ENCODE measurements around the gene COL27A1.

Gene COL27A1

DNA sequence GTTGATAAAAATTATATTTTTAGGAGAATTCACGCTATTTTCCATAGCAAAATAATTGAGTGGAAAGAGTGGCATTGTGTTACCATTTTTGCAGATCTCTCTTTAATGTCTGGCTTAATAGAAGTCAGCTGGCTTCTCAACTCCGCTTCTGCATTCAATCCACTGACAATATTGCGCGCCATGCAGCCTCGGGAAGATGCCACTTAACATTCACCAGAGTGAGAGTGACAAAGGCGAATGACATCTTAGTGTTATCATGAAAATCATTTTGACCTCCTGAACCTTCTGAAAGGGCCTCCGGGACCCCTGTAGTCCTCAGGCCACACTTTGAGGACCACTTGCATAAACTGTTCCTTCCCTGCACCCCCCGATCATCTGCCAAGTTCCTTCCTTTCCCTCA, 87.5 kb downstream of the COL27A1 start:
- H3K4me3 ChIP-seq (replicated peaks; ENCODE audit: low read depth, low read length): no peak overlapping the region
- DNase-seq (ENCODE audit: low read depth): no peak
- TF ChIP-seq, protein P1, sequence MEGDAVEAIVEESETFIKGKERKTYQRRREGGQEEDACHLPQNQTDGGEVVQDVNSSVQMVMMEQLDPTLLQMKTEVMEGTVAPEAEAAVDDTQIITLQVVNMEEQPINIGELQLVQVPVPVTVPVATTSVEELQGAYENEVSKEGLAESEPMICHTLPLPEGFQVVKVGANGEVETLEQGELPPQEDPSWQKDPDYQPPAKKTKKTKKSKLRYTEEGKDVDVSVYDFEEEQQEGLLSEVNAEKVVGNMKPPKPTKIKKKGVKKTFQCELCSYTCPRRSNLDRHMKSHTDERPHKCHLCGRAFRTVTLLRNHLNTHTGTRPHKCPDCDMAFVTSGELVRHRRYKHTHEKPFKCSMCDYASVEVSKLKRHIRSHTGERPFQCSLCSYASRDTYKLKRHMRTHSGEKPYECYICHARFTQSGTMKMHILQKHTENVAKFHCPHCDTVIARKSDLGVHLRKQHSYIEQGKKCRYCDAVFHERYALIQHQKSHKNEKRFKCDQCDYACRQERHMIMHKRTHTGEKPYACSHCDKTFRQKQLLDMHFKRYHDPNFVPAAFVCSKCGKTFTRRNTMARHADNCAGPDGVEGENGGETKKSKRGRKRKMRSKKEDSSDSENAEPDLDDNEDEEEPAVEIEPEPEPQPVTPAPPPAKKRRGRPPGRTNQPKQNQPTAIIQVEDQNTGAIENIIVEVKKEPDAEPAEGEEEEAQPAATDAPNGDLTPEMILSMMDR (IDR thresholded peaks at IDR 0.05; ENCODE audit: low read length, missing control alignments): no peak

DNA sequence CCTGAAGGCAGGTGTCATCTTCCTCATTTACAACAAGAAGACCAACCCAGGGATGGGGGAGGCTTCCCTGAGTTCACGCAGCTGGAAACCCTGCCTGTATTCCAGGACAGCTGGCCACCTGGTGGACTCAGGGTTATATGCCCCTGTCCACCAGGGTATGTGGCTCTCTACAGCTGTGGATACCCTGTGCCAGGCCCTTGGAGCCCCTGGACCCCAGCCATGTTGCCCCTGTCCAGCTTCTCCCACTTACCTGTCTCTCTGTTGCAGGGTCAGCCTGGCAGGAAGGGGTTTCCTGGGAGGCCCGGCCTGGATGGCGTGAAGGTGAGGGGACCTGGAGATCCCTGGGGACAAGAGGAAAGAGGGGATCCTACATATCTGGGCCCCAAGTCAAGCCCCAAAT, 87.9 kb downstream of the COL27A1 start:
- H3K4me3 ChIP-seq (replicated peaks; ENCODE audit: low read depth, low read length): no peak overlapping the region
- no peak for DNase-seq (ENCODE audit: low read depth)
- TF ChIP-seq, protein P1 (IDR thresholded peaks at IDR 0.05; ENCODE audit: low read length, missing control alignments): no peak

DNA sequence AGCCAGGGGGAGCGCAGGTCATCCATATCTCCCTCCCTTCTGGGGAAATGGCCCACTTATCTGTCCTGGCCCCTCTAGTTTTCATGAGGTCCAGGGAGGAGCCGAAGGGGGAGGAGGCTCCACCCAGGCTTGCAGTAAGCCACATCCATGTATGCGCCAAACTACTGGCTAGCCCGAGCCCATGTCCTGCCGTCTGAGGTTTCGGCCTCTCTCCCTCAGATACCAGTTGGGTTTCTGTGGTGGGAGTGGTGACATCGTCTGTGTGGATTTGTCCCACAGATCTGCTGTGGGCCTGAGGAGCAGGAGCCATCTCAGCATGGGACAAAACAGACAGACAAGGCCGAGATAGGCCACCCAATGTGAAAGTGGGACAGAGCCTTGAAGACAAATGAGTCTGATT, 89.2 kb downstream of the COL27A1 start:
- no peak overlapping the region for H3K4me3 ChIP-seq (replicated peaks; ENCODE audit: low read depth, low read length)
- no peak for DNase-seq (ENCODE audit: low read depth)

DNA sequence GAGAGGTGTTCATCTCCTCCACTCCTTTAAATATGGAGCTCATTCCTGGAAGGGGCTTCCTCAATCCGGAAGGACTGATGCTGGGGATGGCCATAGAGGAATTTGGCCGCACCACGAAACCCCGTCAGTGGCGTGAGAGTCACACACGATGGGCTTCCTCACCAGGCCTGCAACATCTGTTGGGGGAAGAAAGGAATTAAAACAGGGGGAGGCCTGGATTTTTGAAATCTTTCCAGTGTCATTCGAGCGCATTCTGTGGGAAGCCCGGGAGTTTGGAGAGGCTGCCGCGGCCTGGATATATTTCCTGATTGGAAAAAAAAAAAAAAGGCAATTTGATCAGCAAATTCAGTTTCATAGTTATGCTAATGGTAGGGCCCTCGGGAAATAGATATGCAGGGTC, 91.2 kb downstream of the COL27A1 start:
- DNase-seq (ENCODE audit: low read depth): no peak
- TF ChIP-seq, protein P1 (IDR thresholded peaks at IDR 0.05; ENCODE audit: low read length, missing control alignments): no peak

More for the DNA sequence above, 89.2 kb downstream of the COL27A1 start:
- TF ChIP-seq, protein P1 (IDR thresholded peaks at IDR 0.05; ENCODE audit: low read length, missing control alignments): no peak

DNA sequence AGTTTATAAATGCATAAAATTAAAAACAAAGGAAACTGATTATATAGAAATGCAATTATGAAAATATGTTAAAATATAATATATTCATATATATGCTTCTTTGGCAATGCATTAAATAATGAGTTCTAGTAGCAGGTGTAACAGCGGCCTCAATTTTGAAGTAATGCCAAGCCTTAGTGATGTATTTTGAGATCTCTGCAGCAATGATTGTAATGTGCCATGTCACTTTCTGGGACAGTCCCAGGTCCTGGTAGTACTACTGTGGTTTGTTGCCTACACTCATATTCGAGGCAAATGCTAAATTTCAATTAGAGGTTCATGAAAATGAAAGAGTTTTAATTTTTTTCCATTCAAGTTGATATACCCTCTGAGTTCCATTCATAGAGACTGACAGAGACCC, 91.7 kb downstream of the COL27A1 start:
- TF ChIP-seq, protein P1 (IDR thresholded peaks at IDR 0.05; ENCODE audit: low read length, missing control alignments): no peak
- DNase-seq (ENCODE audit: low read depth): no peak
- no peak overlapping the region for H3K4me3 ChIP-seq (replicated peaks; ENCODE audit: low read depth, low read length)

More for the DNA sequence above, 91.2 kb downstream of the COL27A1 start:
- H3K4me3 ChIP-seq (replicated peaks; ENCODE audit: low read depth, low read length): no peak overlapping the region

DNA sequence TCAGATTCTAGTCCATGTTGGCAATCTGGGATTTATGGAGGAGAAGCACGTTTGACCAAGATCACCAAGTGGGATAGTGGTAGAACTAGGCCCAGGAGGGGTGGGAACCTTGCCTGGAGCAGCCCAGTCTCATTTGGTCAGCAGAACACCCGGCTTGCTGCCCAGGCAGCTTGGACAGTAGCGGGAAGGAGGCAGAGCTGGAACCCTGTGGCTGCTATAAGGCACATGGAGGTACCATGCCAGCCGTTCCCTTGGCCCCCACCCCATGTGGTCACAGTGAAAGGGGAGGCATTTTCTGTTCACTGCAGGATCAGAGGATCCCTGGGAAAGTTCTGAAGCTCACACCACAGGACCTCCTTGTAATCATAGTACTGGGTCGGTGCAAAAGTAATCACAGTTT, 92.2 kb downstream of the COL27A1 start:
- H3K4me3 ChIP-seq (replicated peaks; ENCODE audit: low read depth, low read length): no peak overlapping the region

DNA sequence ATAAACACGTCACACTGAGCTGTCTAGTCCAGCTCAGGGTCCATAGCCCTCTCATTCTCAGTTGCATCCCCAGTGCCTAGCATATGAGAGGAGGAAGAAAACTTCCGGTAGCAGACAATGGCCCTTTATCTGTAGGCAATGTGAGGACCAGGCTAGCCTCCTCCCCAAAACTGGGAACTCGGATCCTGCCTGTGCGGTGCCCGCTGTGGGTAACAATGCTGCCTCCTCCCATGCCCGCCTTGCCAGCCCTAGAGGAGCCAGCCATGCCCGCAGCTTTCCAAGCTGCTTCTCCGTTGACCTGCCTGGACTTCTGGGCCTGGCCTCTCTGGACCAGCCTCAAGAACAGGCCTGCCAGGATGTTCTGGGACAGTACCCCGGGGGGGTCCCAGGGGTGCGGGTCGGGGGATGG, 93.0 kb downstream of the COL27A1 start:
- H3K4me3 ChIP-seq (replicated peaks; ENCODE audit: low read depth, low read length): no peak overlapping the region
- TF ChIP-seq, protein P1 (IDR thresholded peaks at IDR 0.05; ENCODE audit: low read length, missing control alignments): no peak
- DNase-seq (ENCODE audit: low read depth): no peak

More for the DNA sequence above, 92.2 kb downstream of the COL27A1 start:
- DNase-seq (ENCODE audit: low read depth): no peak
- TF ChIP-seq, protein P1 (IDR thresholded peaks at IDR 0.05; ENCODE audit: low read length, missing control alignments): no peak
